Kidney capillary endothelial cell (primary cell): ENCODE data around the gene WDR73.
"Not testable (repeated sequence)": the region's sequence is repeated elsewhere in the genome, so short reads cannot be mapped to it uniquely, and the experiment has no call there.

Experiments used
- DNase-seq: peaks from one replicate; pipeline ENCODE4 v3.0.0-alpha.2; 2018; ENCODE audit warnings: low spot score

WDR73 gene

DNA sequence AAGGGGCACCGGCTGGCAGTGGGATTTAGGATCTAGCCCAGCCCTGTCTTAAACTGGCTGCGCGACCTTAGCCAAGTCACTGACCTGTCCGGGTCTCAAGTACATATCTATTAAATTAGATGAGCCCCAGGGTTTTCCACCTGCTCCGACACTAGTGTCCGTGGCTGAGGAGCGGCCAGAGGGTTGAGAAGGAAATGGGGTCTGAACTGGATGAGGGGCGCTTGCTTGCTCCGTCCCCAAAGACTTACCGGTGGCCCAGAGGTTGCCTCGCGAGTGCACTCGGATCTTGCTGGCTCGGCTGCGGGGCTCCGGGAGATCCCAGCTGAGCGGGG is 3.6 kb upstream of the WDR73 start:
- DNase-seq, result no peak

DNA sequence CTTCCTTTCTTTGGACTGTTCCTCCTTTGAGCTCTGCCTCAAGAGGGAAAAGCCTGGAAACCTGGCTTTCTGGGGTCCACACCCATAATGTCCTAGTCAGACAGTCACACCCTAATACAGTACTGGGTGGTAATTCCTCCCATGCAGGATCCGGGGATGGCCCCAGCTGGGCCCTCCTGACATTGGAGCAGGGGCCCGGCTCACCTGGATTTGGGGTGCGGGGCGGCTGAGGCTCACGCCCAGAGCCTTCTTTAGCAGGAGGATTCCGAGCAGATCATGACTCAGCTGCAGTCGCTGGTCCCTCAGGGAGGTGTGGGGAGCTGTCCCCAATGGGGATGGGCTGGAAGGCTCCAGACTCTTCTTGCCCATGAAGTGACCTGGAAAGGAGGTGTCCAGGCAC is 2.9 kb upstream of the WDR73 start:
- no peak for DNase-seq

DNA sequence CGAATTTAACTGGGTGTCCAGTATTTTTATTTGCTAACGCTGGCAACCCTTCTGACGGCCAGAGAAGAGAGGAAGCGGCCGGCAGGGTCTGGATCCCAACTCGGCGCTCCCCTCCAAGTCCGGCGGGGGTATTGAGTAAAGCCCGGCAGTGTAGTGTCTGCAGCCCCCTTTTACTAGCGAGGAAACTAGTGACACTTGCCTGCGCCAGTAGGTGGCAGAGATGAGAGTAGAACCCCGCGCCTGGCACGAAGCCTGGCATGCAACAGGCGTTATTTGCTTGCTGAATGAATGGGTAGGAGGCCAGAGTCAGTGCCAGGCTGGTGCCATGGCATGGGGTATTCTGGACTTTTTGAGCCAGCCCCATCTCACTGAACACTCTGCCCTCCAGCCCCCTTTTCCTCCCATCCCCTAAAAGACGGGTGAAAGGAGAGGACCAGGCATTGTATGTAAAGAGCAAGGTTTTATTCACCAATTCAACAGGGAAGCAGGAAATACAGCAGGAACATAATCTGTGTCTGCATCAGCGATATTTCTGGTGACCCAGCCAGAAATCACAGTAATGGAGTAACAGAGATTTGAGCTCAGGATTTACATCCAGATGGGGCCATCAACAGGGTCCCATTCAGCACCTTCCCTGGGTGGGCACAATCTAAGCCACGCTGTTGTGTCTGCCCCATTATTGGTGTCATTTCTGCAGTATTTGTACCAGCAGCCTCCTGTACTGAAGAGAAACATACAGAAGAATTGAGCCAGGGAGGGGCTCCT is 788 bp upstream of the WDR73 start:
- peak; percentile 88 for DNase-seq

DNA sequence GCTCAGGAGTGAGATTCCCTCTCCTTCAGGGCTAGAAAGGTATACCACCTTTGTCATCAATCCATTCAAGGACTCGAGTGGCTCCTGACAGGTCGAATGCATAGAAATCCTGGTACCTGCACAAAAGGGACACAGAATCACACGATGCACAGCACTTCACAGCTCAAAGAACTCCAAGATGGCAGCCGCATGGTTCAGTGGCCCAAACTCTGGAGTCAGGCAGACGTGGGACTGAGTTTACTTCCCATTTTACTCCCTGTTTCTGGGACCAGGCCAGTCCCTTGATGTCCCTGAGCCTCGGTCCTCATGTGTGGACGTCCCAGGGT is 536 bp downstream of the WDR73 start:
- no peak for DNase-seq

DNA sequence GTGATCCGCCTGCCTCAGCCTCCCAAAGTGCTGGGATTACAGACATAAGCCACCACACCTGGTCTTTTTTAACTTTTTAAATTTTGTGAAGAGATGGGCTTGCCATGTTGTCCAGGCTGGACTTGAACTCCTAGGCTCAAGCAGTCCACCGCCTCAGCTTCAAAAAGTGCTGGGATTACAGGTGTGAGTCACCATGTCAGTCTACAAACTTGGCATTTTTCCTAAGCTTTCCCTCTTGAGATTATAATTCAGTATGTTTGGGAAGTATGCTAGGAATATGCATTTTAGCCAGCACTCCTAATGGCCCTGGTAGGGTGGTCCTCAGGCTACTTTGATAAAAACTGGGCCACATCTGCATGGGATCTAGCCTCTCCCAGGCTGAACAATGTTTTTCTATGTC is 4.4 kb downstream of the WDR73 start:
- DNase-seq, result no peak

DNA sequence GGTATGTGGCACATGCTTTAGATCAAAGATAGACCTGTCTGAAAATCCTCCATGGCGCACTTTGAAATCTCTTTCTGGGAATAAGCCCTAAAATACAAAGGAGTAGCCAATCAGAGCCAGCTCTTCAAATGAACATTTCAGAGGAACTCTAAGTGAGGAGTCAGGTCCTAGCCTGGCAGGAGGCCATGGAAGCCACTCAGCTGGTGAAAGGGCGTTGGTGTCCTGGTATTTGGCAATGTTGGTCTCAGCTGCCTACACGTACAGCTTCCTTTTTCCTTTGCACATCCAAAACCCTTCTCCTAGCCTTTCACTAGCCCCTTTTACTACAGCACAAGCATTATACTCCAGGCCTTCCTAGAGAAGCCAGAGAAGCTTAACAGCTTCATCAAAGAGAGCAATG is 5.5 kb downstream of the WDR73 start:
- DNase-seq, result no peak

DNA sequence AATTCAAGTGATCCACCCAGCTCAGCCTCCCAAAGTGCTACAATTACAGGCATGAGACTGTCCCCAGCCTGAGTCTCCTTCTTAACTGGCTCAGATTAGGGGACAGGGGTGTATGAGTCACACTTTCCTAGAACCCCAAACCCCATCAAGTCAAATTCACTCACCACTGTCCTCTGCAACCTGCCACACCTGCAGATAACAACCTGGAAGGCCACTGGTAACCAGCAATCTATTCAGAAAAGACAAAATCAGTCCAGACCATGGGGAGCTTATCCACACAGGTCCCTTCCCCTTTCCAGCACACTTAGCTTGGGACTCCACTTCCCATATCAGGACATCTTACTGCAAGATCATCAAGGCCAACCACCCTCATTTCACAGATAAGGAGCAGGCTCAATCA is 6.4 kb downstream of the WDR73 start:
- no peak for DNase-seq

DNA sequence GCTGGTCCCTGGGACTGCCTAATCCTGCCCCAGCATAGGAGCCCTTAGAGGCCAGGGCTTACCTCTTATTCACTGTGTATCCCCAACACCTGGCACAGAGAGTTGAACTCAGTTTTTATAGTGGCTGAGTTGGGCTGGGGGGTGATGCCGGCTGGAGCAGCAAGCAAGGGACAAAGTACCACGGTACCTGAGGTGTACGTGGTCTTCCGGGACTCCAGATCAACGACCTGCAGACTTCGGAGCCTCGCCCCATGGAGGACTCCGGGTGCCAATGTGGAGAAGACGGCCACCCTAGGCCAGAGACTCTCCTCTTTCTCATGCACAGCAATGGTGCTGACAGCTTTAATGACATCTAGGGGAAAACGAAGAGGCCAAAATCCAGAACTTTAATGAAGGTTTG is 8.1 kb downstream of the WDR73 start:
- no peak for DNase-seq

DNA sequence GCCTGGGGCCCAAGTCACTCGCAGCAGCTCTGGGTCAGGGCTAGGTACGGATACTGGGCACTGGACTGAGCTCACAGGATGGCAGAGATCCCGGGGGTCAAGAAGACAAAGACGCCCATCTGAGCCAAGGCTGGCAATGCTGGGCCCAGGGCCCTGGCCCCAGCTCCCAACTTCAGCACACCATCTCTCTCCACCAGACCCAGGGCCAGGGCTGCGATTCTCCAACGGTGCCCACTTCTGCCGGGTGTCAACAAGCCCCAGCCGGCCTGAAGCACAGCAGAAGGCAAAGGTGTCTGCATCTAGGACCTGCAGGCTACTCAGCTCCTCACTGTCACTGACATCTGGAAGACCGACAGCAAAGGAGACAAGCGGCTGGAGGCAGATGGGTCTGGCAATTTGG is 8.6 kb downstream of the WDR73 start:
- no peak for DNase-seq

DNA sequence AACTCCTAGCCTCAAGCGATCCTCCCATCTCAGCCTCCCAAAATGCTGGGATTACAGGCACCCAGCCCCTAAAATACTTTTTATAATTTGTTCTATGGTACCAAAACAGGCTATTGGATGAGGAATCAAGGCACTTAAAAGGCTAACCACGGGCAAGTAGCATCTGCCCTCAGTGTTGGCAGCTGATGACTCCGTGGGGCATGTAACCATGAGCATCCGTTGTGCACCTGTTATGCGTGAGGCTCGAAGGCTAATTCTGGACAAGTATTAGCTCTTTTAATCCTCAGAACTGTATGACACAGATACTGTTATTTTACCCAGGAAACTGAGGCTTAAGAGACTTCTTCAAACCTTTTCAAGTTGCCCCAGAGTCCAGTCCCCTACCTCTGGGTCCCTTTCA is 10.2 kb downstream of the WDR73 start:
- no peak for DNase-seq

DNA sequence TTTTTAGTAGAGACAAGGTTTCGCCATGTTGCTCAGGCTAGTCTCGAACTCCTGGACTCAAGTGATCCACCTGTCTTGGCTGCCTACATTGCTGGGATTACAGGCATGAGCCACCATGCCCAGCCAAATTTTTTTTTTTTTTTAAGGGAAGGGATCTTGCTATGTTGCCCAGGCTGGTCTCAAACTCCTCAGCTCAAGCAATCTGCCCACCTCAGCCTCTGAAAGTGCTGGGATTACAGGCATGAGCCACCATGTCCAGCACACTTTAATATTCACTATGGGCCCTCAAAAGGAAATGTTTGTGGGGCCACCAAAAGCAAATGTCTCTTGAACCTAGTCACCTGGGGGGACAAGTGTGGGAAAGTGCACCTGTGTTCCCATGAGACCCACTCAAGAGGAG is 11.4 kb downstream of the WDR73 start:
- not testable (repeated sequence) for DNase-seq

DNA sequence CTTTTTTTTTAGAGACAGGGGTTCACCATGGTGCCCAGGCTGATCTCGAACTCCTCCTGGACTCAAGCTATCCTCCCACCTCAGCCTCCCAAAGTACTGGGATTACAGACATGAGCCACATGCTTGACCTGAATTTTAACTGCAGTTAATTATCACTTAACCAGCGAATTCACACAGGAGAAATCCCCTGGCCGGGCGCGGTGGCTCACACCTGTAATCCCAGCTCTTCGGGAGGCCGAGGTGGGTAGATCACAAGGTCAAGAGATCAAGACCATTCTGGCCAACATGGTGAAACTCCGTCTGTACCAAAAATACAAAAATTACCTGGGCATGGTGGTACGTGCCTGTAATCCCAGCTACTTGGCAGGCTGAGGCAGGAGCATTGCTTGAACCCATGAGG is 12.2 kb downstream of the WDR73 start:
- DNase-seq, result not testable (repeated sequence)

DNA sequence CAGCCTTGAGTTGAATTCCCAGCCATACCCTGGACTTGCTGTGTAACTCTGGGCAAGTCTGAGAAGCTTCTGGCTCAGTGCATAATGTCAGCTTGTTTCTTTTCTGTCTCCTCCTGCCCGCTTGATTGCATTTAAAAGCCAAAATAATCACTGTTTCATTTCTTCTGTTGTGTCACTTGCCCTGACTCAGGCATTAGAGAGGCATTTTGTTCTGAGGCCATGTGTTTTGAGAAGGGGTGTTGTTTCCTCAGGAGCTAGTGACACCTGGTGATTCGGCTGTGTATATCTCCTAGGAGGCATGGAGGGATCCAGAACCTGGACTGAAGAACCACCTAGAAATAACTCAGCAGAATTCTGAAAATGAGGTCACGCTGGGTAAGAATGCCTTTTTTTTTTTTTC is 16.0 kb downstream of the WDR73 start:
- DNase-seq, result no peak

DNA sequence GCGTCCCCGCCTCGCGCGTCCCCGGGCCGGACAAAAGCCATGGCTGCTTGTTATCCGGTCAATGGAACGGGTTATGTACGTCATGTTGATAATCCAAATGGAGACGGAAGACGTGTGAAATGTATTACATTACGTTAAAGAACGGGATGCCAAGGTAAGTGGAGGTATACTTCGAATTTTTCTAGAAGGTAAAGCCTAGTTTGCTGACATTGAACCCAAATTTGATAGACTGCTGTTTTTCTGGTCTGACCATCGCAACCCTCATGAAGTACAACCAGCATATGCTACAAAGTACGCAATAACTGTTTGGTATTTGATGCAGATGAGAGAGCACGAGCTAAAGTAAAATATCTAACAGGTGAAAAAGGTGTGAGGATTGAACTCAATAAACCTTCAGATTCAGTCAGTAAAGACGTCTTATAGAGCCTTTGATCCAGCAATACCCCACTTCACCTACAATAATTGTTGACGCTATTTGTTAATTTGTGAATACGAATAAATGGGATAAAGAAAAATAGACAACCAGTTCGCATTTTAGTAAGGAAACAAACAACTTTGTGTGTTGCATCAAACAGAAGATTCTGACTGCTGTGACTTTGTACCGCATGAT is 19.8 kb downstream of the WDR73 start:
- no peak for DNase-seq

DNA sequence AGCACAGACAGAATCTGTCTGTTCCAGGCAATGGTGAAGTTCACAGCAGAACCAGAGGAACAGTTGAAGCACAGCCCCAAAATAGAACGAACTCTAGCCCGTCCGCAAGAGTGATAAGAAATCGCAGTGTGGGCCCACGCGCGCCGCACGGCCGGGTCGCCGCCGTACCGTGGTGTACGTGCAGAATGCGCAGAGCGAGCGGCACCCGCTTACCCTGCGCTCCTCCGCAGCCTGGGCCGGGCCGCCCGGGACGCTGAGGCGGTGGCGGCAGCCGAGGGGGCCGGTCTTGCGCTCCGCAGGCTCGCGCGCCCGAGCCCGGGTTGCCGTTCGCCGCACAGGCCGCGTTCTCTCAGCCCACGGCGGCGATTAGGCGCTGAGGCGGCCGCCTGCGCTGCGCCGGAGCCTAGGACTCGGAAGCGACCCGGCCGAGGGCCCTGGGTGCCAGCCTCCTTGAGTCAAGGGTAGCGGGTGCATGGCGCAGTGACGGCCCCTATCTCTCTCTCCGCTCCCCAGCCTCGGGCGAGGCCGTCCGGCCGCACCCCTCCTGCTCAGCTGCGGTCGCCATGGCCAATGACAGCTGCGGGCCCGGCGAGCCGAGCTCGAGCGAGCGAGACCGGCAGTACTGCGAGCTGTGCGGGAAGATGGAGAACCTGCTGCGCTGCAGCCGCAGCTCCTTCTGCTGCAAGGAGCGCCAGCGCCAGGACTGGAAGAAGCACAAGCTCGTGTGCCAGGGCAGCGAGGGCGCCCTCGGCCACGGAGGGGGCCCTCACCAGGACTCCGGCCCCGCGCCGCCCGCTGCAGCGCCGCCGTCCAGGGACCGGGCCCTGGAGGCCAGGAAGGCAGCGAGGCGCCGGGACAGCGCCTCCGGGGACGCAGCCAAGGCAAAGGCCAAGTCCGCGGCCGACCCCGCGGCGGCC is 20.5 kb downstream of the WDR73 start:
- peak; percentile 58 for DNase-seq

DNA sequence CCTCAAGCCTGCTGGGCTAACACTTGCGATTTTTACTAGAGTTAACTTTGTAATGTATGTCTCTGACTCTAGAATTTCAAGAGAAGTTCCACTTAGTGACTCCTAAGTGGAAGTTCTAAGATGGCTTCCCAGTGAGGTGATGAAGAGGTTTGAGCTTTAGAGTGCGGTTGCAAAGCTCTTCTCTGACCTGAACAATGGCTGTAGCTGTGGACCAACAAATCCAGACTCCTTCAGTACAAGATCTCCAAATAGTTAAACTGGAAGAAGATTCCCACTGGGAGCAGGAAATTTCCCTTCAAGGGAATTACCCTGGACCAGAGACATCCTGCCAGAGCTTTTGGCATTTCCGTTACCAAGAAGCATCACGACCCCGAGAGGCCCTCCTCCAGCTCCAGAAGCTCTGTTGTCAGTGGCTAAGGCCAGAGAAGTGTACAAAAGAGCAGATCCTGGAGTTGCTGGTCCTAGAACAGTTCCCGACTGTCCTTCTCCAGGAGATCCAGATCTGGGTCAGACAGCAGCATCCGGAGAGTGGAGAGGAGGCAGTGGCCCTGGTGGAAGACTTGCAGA is 22.3 kb downstream of the WDR73 start:
- DNase-seq, result peak; percentile 53

DNA sequence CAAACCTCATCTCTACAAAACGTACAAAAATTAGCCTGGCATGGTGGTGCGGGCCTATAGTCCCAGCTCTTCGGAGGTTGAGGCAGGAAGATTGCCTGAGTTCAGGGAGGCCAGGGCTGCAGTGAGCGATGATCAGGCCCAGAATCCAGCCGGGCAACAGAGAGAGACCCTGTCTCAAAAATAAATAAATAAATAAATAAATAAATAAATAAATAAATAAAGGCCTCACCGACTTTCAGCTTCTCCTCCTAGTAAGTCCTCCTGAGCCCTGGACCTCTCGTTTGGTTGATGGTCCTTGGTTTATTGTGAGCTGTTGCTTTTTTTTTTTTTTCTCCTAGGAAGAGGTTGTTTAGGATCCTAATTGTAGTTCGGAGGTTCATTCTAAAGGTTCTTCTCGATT is 25.1 kb downstream of the WDR73 start:
- DNase-seq, result no peak

DNA sequence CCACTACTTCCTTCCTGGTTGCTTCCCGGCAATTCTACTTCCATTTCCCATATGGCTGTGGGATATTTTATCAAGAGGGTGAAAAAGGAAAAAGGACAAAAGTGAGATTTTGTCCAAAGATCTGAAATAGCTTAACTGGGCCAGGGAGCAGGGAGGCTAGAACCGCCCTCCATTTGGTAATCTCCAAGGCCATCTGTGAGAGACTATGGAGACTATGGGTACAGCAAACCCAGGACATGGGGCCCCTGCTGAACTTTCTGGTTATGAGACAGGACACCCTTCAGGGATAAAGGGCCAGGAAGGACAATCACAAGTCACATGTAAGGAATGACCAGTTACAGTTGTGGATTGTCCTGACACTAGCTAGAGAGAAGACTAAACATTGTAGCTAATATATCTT is 29.0 kb downstream of the WDR73 start:
- DNase-seq, result no peak

DNA sequence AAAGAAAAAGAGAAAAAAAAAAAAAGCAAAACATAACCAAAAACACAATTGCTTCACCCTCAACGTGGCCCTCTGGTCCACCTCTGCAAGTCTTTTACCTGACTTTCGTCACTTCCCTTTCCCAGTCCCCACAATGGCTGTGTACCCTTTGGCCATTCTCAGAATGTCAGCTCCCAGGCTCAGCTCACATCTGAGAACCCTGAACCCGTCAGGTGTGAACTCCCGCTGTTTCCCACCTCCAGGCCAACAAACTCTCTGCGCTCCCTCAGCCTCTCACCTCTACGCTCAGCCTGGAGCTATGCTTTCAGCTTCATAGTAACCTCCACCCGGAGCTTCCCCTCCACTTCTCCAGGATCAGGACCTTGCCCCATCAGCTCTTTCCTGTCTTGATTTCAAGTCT is 29.7 kb downstream of the WDR73 start:
- no peak for DNase-seq

DNA sequence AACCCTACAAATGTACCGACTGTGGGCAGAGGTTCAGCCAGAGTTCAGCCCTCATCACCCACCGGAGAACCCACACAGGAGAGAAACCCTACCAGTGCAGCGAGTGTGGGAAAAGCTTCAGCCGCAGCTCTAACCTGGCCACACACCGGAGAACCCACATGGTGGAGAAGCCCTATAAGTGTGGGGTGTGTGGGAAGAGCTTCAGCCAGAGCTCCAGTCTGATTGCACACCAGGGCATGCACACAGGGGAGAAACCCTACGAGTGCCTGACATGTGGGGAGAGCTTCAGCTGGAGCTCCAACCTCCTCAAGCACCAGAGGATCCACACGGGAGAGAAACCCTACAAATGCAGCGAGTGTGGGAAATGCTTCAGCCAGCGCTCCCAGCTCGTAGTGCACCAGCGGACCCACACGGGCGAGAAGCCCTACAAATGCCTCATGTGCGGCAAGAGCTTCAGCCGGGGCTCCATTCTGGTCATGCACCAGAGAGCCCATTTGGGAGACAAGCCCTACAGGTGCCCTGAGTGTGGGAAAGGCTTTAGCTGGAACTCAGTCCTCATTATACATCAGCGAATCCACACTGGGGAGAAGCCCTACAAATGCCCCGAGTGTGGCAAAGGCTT is 32.6 kb downstream of the WDR73 start:
- no peak for DNase-seq

DNA sequence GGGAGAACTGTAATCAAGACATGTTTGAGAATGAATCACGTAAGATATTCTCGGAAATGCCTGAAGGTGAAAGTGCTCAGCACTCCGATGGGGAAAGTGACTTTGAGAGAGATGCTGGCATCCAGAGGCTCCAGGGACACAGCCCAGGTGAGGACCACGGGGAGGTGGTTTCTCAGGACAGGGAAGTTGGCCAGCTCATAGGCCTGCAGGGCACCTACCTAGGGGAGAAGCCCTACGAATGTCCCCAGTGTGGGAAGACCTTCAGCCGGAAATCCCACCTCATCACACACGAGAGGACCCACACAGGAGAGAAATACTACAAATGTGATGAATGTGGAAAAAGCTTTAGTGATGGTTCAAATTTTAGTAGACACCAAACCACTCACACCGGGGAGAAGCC is 33.5 kb downstream of the WDR73 start:
- no peak for DNase-seq

DNA sequence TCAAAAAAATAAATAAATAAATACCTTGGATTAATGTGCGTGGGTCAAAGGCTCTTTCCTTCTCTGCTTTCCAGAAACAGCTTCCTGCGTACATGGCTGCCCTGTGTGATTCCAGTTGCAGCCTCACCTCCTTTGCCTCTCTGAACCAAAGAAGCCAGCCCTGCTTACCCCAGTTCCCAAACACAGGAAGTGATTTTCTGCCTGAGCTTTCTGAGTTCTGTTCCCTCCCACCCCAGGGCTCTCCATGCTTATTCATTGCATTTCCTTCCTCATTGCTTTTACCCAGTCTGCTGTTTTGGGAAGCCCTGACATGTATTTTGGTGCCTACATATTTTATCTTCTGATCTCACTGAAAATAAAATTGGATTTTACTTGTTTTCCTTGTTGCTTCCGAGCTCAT is 37.8 kb downstream of the WDR73 start:
- peak; percentile 49 for DNase-seq

DNA sequence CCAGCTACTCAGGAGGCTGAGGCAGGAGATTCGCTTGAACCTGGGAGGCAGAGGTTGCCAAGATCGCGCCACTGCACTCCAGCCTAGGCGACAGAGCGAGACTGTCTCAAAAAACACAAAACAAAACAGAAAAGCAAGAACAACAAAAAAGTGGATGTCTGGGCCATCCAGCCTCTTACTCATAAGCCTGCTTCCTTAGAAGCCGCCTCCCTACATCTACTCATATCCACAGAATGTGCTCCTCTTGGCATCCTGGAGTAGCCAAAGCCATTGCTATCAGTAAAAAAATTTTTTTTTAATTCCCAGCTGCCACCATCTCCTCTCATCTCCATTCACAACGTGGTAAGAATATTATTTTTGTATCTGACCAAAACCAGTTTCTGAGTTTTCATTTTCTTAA is 42.5 kb downstream of the WDR73 start:
- DNase-seq, result peak; percentile 57
